Measurements from ENCODE around the gene NTRK2. TPM values are rescaled to one million over a fixed set of nuclear protein-coding genes. Genes with fewer than 3 reads are reported as not detected.

The NTRK2 gene
- total RNA-seq, 1 donor from 2014 or later: 221 TPM

GRCh38 chr9:84679571-84679970 lies 10.0 kb downstream of the NTRK2 start:
- DNase-seq (ENCODE audit: low spot score in 2 of 2) (no peak), FAIRE-seq (no peak)

GRCh38 chr9:84681516-84682285 lies 12.2 kb downstream of the NTRK2 start:
- DNase-seq (ENCODE audit: low spot score in 2 of 2) (no peak), FAIRE-seq (no peak)

GRCh38 chr9:84686068-84686467 lies 16.5 kb downstream of the NTRK2 start:
- no peak for FAIRE-seq
- DNase-seq (ENCODE audit: low spot score in 2 of 2): no peak

- FAIRE-seq (no peak), DNase-seq (ENCODE audit: low spot score in 2 of 2) (no peak)
Measured at GRCh38 chr9:84688956-84689355, 19.4 kb downstream of the NTRK2 start.

GRCh38 chr9:84691634-84692033 lies 22.1 kb downstream of the NTRK2 start:
- FAIRE-seq: no peak

GRCh38 chr9:84694248-84694647 lies 24.7 kb downstream of the NTRK2 start:
- DNase-seq (ENCODE audit: low spot score in 2 of 2) (no peak), FAIRE-seq (no peak)

More at GRCh38 chr9:84691634-84692033, 22.1 kb downstream of the NTRK2 start:
- DNase-seq (ENCODE audit: low spot score in 2 of 2): no peak

- no peak for FAIRE-seq
- no peak for DNase-seq (ENCODE audit: low spot score in 2 of 2)
Measured at GRCh38 chr9:84697042-84697441, 27.5 kb downstream of the NTRK2 start.

GRCh38 chr9:84697509-84698114 lies 28.1 kb downstream of the NTRK2 start:
- FAIRE-seq (peak; percentile 72), DNase-seq (ENCODE audit: low spot score in 2 of 2) (peak in 1 of 2 donors; percentile 27)

GRCh38 chr9:84698323-84698722 lies 28.8 kb downstream of the NTRK2 start:
- no peak for DNase-seq (ENCODE audit: low spot score in 2 of 2)
- no peak for FAIRE-seq

GRCh38 chr9:84699984-84700383 lies 30.5 kb downstream of the NTRK2 start:
- no peak for DNase-seq (ENCODE audit: low spot score in 2 of 2)
- FAIRE-seq: no peak

- DNase-seq (ENCODE audit: low spot score in 2 of 2) (no peak), FAIRE-seq (no peak)
Measured at GRCh38 chr9:84701801-84702200, 32.3 kb downstream of the NTRK2 start.

- no peak for FAIRE-seq
- DNase-seq (ENCODE audit: low spot score in 2 of 2): no peak
Measured at GRCh38 chr9:84702471-84702870, 32.9 kb downstream of the NTRK2 start.

- DNase-seq (ENCODE audit: low spot score in 2 of 2): no peak
- FAIRE-seq: no peak
Measured at GRCh38 chr9:84703793-84704192, 34.3 kb downstream of the NTRK2 start.

- DNase-seq (ENCODE audit: low spot score in 2 of 2) (no peak), FAIRE-seq (no peak)
Measured at GRCh38 chr9:84705128-84705527, 35.6 kb downstream of the NTRK2 start.

- DNase-seq (ENCODE audit: low spot score in 2 of 2) (no peak), FAIRE-seq (no peak)
Measured at GRCh38 chr9:84708400-84708799, 38.9 kb downstream of the NTRK2 start.

- DNase-seq (ENCODE audit: low spot score in 2 of 2) (no peak), FAIRE-seq (no peak)
Measured at GRCh38 chr9:84709056-84709455, 39.5 kb downstream of the NTRK2 start.

- DNase-seq (ENCODE audit: low spot score in 2 of 2) (no peak), FAIRE-seq (no peak)
Measured at GRCh38 chr9:84710701-84711397, 41.3 kb downstream of the NTRK2 start.

GRCh38 chr9:84711398-84711777 lies 41.9 kb downstream of the NTRK2 start:
- FAIRE-seq (no peak), DNase-seq (ENCODE audit: low spot score in 2 of 2) (no peak)

GRCh38 chr9:84711936-84712335 lies 42.4 kb downstream of the NTRK2 start:
- FAIRE-seq (no peak), DNase-seq (ENCODE audit: low spot score in 2 of 2) (no peak)

GRCh38 chr9:84716217-84716616 lies 46.7 kb downstream of the NTRK2 start:
- DNase-seq (ENCODE audit: low spot score in 2 of 2) (no peak), FAIRE-seq (no peak)

- FAIRE-seq (no peak), DNase-seq (ENCODE audit: low spot score in 2 of 2) (no peak)
Measured at GRCh38 chr9:84718476-84718875, 48.9 kb downstream of the NTRK2 start.
